ENCODE measurements around the gene ACKR1.

ACKR1 gene, protein sequence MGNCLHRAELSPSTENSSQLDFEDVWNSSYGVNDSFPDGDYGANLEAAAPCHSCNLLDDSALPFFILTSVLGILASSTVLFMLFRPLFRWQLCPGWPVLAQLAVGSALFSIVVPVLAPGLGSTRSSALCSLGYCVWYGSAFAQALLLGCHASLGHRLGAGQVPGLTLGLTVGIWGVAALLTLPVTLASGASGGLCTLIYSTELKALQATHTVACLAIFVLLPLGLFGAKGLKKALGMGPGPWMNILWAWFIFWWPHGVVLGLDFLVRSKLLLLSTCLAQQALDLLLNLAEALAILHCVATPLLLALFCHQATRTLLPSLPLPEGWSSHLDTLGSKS

DNA sequence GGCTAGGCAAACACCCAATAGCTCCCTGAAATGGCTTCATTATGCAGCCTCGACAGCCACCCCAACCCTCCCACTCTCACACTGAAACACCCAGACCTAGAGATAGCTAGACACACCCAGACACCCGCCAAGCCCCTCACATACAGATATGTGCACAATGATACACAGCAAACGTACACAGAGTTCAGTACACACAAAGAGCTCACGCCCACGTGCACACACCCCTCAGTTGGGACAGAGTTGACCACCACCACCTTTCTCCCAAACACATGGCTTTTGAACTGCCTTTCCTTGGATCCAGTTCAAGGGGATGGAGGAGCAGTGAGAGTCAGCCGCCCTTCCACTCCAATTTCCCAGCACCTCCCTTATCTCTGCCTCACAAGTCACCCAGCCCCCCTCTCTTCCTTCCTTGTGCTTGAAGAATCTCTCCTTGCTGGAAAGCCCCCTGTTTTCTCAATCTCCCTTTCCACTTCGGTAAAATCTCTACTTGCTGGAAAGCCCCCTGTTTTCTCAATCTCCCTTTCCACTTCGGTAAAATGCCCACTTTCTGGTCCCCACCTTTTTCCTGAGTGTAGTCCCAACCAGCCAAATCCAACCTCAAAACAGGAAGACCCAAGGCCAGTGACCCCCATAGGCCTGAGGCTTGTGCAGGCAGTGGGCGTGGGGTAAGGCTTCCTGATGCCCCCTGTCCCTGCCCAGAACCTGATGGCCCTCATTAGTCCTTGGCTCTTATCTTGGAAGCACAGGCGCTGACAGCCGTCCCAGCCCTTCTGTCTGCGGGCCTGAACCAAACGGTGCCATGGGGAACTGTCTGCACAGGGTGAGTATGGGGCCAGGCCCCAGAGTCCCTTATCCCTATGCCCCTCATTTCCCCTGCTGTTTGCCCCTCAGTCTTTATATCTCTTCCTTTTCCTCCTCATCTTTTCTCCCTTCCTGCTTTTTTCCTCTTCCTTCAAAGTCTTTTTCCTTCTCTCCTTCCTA, at the start of gene ACKR1:
Gene ACKR1 (plus strand): TSS at position 715 of the 981 bp plus-strand sequence. CDS start 85 bp downstream, at position 800.
- DNase-seq (ENCODE audit: low read depth in 1 of 2, low spot score in 1 of 2): no peak

DNA sequence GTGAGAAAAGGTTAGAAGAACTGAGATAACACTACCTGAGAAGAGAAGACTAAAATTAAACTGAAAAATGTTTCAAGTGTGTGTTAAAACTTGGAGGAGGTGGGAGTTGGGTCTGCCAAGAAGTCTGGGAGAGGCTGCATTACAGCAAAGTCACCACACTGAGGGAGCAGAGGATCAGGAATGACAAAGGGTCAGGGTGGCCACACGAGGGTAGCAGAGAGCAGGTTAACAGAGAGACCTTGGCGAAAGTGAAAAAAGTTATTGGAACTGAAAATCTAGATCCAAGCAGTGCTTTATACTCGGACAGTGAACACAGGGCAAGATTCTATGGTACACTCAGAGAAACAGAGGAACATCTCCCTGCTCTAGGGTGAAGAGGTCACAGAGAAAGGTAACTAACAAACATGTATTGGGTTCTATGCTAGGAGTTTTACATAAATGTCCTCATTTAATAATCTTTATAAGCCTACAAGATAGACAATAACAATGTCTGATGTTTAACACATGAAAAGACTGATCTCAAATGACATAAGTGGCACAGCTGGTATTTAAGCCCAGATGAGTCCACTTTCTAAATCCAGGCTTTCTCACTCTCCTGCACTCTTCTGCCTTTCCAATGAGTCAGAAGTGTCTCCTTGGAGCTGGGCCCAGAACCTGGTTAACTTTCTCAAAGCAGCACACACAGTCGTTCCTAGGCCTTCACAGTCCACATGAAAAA, 43.5 kb upstream of the ACKR1 start:
- peak; percentile 16 to 27 for DNase-seq (ENCODE audit: low read depth in 1 of 2, low spot score in 1 of 2)

DNA sequence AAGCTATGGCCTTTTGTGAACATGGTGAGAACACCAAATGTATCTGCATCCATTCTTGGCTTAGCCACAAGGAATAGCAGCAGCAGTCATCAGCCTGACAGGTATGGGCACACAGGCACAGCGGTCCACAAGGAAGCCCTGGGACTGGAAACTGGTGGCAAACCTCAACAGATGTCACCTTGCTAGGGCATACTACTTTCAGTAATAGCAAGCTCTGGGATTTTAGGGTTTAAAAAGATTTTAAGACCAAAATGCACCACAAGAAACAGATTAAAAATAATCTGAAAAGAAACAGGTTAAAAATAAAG, 43.0 kb upstream of the ACKR1 start:
- DNase-seq (ENCODE audit: low read depth in 1 of 2, low spot score in 1 of 2): no peak

DNA sequence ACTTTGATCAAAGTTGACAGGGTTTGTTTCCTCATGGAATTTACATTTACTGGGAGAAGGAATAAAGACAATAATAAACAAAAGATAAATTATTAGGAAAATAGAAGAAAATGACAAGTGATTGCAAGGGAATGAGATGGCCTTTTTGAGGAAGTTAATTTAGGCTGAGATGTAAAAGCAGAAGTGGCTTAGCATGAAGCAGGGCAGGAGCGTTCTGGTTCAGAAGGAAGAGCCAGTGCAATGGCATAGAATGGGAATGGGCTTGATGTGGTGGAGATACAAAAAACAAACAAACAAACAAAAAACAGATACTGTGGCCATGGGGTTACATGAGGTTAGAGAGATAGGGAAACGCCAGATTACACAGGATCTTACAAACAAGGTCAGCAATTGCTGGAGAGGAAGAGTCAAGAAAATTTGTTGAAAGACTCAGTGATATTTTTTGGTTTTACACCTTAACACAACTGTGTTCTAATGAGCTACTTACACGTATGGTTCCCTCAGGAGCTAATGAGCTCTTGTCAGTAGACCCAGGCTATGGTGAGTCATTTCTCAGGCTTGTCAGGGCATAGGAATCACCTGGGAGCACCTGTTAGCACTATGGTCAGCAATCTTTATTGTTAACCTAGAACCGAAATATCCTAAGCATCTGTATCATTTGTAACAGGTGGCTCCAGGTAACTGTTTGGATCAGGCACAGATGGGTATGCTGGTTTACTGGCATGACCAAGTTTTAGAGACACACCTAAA, 42.0 kb upstream of the ACKR1 start:
- DNase-seq (ENCODE audit: low read depth in 1 of 2, low spot score in 1 of 2): no peak

DNA sequence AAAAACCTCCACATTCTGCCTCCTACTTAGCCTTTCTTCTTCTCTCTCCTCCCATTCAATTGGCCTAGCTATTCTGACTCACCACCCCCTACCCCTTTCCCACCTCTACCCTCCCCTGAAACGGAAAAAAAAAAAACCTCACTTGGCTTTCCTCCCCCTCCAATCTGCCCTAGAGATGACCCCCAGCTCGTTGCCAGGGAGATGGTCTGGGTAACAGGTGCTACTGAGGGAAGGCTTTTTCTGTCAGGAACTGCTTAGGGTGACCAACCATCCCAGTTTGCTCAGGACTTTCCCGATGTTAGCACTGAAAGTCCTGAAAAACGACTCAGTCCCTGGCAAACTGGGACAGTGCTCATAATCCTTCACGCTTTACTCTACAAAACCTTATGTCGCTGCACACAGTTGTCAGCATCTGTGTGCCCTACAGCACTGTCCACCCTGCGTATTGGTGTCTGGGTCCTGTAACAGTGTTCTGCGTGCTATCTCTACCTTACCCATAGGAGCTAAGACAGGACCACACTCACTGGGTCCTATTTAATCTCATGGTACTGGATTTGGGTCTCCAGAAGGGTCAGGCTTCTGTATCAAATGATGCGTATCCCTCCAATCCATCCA, 41.0 kb upstream of the ACKR1 start:
- no peak for DNase-seq (ENCODE audit: low read depth in 1 of 2, low spot score in 1 of 2)

DNA sequence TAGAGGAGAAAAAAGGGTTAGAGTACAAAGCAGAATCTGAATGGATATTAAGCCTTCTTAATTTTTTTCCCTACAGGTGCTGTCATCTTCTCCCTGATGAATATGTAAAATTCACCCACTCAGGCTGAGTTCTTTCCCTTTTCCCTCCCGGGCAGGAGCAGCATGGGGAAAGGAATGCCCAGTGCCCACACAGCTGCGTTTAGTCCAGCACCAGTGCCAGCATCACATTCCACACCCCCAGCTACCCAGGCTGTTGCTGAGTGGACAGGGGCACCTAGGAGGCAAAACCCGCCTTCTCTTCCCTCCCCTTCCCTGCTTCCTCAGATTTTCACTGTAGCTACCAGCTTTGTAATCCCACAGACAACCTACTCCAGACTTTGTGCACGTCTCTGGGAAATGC, 36.6 kb upstream of the ACKR1 start:
- DNase-seq (ENCODE audit: low read depth in 1 of 2, low spot score in 1 of 2): no peak

DNA sequence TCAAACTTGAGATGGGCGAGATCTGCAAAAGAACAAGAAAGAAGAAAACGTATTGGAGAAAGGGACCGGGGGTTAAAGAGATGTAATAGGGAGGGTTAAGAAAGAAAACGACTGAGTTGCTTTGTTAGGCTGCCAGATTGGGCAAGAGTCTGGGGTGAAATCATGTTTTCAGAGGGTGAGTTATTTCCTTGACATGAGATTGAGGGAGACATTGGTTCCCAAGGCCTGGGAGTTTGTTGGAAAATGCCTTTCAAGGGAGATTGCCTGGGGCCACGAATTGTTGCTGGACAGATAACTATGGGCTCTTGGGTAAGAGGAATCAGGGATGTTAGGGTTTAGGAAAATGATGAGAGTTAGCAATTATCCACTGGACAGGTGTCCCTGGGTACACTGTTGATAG, 34.0 kb upstream of the ACKR1 start:
- DNase-seq (ENCODE audit: low read depth in 1 of 2, low spot score in 1 of 2): no peak

DNA sequence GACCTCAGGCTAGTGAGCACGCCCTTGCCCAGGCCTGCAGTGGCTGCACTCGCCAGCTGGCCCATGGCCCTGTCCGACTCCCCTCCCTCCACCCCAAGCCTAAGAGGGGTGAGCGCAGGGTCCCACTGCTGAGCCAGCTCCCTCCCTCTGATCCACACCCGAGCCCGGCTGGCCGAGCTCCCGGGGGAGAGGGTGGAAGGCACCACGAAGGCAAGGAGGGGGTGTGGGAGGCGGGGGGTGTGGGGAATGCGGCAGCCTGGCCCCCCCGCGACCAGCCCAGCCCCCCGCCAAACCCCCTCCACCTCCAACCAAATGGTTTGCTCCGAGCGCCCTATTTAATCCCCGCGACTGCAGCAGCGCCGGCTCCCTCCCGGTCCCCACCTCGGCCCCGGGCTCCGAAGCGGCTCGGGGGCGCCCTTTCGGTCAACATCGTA, 33.4 kb upstream of the ACKR1 start, which contains the start of gene CADM3:
Gene CADM3 (plus strand): TSS at position 362 of the 434 bp plus-strand sequence. CDS start 151 bp downstream, outside the sequence.
- no peak for DNase-seq (ENCODE audit: low read depth in 1 of 2, low spot score in 1 of 2)

DNA sequence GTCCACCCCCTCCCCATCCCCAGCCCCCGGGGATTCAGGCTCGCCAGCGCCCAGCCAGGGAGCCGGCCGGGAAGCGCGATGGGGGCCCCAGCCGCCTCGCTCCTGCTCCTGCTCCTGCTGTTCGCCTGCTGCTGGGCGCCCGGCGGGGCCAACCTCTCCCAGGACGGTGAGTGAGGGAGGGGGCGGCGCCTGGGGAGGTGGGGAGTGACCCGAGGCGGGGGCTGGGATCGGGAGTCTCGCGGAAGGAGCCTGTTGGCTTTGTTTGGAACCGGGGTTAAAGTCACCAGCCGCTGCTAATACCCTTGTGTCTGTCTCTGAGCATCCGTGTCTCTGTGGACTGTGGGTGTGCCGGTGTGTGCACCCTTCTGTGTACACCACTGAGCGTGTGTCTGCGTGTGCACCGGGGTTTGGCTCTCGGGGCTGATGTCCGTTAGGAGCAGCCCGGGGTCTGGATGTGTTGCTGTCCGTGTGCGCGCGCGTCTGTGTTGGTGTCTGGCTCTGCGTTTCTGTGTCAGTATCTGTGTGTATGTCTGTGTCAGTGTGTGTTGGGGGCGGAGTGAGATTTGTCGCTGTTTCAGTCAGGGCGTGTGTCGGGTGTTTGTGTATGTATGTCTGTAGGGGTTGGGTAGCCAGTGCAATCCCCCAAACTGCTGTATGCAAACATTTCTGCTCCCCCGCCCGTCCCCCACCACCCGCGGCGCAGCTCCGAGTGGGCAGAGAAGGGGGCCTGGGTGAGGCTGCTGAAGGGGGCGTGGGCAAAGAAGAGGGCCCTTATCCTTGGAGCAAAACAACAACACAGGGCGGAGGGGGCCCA, 32.8 kb upstream of the ACKR1 start:
- no peak for DNase-seq (ENCODE audit: low read depth in 1 of 2, low spot score in 1 of 2)

DNA sequence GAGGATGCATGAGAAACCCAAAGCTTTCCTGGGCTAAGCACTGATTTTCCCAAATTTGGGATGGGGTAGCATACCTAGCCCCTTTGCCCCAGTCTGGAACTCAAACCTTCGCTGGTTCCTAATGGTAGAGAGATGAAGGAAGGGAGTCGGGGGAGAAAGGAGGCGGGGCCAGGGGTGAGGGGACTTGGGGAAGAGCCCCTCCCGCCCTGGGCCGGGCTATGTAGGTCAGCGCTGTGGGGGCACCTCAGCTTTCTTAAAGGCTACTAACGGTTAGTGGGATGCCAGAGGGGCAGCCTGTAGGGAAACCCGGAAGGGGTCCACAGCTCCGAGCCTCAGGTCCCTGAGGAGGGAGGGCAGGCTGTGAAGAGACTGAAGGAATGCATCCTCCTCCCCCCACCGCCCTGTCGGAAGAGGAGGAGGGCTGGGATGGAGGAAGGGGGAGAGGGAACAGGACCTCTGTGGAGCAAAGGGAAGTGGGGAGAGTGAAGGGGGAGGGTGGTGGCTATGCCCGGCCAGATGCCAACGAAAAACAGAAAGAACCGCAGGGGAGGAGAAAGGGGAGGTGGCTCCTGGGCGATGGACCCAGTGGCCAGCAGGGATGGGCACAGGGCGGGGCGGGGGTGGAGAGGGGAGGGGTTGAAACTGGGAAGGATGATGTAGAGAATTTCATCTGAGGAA, 31.9 kb upstream of the ACKR1 start:
- no peak for DNase-seq (ENCODE audit: low read depth in 1 of 2, low spot score in 1 of 2)

DNA sequence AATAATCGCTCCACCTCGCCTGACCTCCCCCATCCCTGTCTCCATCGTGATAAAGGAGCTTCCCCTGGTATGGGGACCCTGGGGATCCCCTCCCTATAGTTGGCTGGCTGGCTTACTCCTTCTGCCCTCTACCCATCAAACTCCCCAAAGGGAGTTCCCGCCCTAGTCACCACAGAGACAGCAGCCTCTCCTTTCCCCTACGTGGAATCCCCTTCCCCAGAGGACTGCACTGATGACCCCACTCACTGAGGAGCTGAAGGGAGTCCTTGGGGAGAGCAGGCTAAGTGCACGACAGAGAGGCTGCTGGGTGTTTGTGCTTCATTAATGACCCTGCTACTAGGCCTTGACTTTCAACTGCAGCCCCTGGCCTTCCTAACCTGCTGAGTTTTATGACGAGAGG, 31.4 kb upstream of the ACKR1 start:
- DNase-seq (ENCODE audit: low read depth in 1 of 2, low spot score in 1 of 2): no peak

DNA sequence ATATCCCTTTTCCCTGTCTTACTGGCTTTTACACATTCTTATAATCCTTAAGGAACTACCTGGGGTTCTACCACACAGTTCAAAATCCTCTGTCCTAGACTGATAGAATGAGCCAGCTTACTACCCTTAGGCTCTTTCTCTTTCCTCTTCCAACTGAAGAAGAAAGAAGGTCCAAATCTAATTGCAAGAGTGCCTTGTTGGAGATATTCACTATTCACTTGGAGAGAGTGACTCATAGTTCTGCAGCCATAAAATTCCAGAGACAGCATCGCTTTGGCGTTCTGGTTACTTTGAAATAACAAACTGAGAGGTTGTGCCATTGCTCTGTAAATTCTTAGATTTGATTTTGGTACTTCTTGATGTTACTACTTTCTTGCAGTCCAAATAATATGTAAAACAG, 29.1 kb upstream of the ACKR1 start:
- DNase-seq (ENCODE audit: low read depth in 1 of 2, low spot score in 1 of 2): no peak

DNA sequence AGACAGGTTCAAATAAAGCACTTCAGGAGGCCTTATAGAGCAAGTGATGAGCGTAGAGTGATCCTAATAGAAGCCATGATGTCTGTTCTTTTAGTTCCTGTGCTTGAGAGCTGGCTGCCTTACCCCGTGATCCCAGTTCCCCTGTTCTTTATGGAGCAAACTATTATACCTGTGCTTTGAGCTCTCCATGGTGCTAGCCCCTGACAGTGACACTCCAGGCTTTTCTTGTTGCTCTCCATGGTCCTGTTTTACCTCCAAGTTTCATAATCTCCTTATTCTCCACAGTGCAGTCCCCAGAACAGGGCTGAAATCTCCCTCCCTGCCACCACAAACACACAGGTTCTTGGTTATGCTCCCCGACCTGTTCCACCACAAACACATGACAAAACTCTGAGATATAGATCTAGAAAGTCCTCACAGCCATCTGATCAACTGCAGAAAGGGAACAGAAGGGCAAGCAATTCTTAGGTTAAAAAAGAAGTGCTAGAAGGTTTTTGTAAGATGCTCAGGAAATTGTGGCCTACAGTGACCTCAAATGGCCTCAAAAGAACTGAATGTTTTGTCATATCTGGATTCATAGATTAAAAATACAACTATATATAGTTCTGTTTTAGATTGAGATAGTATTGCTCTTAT, 27.3 kb upstream of the ACKR1 start:
- no peak for DNase-seq (ENCODE audit: low read depth in 1 of 2, low spot score in 1 of 2)

DNA sequence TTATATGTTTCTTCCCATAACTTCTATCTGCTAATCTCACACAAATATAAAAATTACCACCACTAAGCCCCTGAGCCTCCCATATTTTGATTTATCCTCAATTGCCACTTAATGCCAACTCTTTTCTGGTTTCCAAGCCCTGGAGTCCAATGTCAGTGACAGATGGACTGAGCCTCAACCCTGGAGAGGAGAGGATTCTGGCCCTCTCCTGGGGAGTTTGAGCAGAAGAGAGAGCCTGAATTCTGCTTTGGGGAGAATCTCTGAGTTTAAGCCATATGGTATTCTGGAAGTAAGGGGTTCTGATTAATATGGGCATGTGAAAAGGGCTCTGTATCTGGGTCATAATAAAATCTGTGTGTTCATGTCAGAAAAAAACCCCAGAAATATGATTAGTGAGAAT, 24.8 kb upstream of the ACKR1 start:
- DNase-seq (ENCODE audit: low read depth in 1 of 2, low spot score in 1 of 2): no peak

DNA sequence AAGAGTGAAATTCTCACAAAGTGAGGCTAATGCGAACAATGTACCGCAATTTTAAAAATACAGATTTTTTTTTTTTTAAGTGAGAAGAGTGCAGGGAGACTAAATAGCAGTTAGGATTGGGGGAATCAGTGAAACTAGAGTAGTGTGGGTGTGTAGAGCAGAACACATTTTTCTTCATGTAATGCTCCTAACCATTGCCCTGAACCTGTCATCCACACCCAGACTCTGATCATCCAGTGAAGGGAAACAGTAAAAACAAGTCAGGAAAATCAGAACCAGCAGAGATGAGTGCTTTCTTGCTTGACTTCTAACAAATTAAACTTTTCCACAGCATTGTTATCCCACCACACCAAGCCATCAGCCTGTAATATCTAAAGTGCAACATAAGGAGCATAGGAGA, 24.2 kb upstream of the ACKR1 start:
- DNase-seq (ENCODE audit: low read depth in 1 of 2, low spot score in 1 of 2): no peak

DNA sequence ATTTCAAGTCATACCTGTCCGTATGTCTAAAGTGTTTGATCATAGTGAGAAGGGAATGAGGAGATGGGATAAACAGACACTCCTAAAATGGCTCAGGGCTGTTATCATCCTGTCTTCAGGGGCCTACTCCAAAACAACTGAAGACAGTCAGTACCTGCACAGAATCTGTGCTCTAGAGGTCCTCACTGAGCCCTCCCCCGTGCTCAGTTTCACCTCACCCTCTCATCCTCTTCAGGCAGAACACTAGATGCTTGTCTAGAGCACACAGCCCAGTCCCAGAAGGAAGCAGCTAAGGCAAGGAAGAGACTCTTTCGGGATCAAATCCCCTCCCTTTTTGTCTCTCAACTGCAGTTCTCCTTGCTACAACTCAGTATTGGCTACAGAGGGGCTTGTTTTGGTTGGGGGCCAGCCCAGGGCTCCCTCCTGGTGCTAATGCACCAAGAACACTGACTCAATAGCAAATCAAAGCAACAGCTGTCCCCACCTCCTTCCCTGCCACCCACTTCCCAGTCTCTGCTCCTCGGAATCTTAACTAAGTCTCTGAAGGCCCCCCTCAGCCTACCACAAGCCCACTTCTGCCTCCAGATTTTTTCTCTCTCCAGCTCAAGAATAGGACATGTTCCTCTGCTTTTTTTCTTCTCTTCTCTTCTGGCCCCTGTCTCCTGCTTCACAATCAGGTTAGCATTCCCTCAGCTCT, 23.2 kb upstream of the ACKR1 start:
- no peak for DNase-seq (ENCODE audit: low read depth in 1 of 2, low spot score in 1 of 2)

DNA sequence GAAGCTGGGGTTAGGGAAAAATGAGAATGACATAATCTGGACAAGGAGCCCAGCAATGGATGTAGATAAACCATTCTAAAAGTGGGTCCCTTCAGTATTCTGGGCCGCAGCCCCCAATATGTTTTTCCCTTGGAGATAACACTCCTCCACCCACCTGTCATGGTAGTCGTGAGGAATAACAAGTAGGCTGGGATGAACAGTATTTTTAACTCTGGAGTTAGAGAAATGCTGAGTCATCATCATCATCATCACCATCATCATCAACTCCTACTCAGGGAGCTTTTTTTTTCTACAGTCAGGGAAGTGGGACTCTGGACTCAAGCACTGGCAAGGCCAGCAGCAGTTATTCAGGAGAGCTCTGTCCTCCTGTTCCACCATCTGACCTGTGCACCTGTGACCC, 20.5 kb upstream of the ACKR1 start:
- DNase-seq (ENCODE audit: low read depth in 1 of 2, low spot score in 1 of 2): no peak

DNA sequence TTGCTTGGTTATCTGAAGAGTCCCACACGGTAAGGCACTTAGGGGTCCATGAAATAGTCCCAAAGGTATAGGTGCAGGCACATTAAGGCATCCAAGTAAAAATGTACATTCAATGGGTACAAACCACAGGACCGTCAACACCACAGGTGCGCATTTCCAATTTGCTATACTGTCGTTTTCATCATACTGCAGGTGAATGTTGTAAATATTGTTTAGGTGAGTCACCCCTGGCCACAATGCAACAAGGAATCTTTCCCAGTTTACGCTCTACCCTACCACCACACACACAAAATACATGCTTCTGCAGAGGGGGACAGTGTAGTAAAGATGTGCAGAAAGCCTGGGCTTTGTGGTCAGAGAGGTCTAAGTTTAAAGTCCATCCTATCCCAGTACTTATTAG, 19.6 kb upstream of the ACKR1 start:
- DNase-seq (ENCODE audit: low read depth in 1 of 2, low spot score in 1 of 2): no peak
